ENCODE data around the gene FCAMR. TPM values are rescaled to one million over a fixed set of nuclear protein-coding genes. Genes with fewer than 3 reads are reported as not detected.

FCAMR gene
- total and polyA plus RNA-seq, 2 of the 4 experiments (the other 2 are of a cell fraction): not detected

Other genes with a start within 250 kb of the FCAMR start
- gene IL19, start 199.7 kb downstream of the FCAMR start, total RNA-seq (2012; rRNA removed): not detected in 2 replicates
- gene IL19, start 199.7 kb downstream of the FCAMR start, polyA plus RNA-seq (2012; rRNA removed): not detected in 2 replicates
- not detected in 2 replicates for gene IL10, start 198.0 kb downstream of the FCAMR start, total RNA-seq (2012; rRNA removed)
- gene IL10, start 198.0 kb downstream of the FCAMR start, polyA plus RNA-seq (2012; rRNA removed): not detected in 2 replicates
- not detected in 2 replicates for gene IL20, start 104.8 kb downstream of the FCAMR start, total RNA-seq (2012; rRNA removed)
- gene IL20, start 104.8 kb downstream of the FCAMR start, polyA plus RNA-seq (2012; rRNA removed): not detected in 2 replicates
- under 0.01 and 0.18 TPM in 2 replicates for gene IL24, start 73.0 kb downstream of the FCAMR start, total RNA-seq (2012; rRNA removed)
- gene IL24, start 73.0 kb downstream of the FCAMR start, polyA plus RNA-seq (2012; rRNA removed): 0.12 and 0.22 TPM in 2 replicates
- gene FCMR, start 48.5 kb downstream of the FCAMR start, total RNA-seq (2012; rRNA removed): not detected in 2 replicates
- gene FCMR, start 48.5 kb downstream of the FCAMR start, polyA plus RNA-seq (2012; rRNA removed): 0.09 and 0.29 TPM in 2 replicates
- not detected in 2 replicates for gene PIGR, start 24.0 kb downstream of the FCAMR start, total RNA-seq (2012; rRNA removed)
- gene PIGR, start 24.0 kb downstream of the FCAMR start, polyA plus RNA-seq (2012; rRNA removed): not detected in 2 replicates
- gene C1orf116, start 62.3 kb upstream of the FCAMR start, total RNA-seq (2012; rRNA removed): under 0.01 TPM in 1 of 2 replicates, not detected in the other
- 0.03 TPM in 1 of 2 replicates, not detected in the other for gene C1orf116, start 62.3 kb upstream of the FCAMR start, polyA plus RNA-seq (2012; rRNA removed)
- gene YOD1, start 80.7 kb upstream of the FCAMR start, total RNA-seq (2012; rRNA removed): 5.4 and 10.3 TPM in 2 replicates
- gene YOD1, start 80.7 kb upstream of the FCAMR start, polyA plus RNA-seq (2012; rRNA removed): 1.6 and 1.8 TPM in 2 replicates
- gene PFKFB2, start 82.8 kb upstream of the FCAMR start, total RNA-seq (2012; rRNA removed): 1.3 and 1.7 TPM in 2 replicates
- 0.53 and 0.62 TPM in 2 replicates for gene PFKFB2, start 82.8 kb upstream of the FCAMR start, polyA plus RNA-seq (2012; rRNA removed)
- not detected in 2 replicates for gene C4BPB, start 118.4 kb upstream of the FCAMR start, total RNA-seq (2012; rRNA removed)
- not detected in 2 replicates for gene C4BPB, start 118.4 kb upstream of the FCAMR start, polyA plus RNA-seq (2012; rRNA removed)
- gene C4BPA, start 133.8 kb upstream of the FCAMR start, total RNA-seq (2012; rRNA removed): not detected in 2 replicates
- not detected in 2 replicates for gene C4BPA, start 133.8 kb upstream of the FCAMR start, polyA plus RNA-seq (2012; rRNA removed)

Data from IMR-90 (cell line).